Right atrium auricular region (tissue), 2 donors: ENCODE data around the gene LRBA. TPM values are rescaled to one million over a fixed set of nuclear protein-coding genes. Genes with fewer than 3 reads are reported as not detected.

ENCODE experiments used
- DNase-seq: peaks from one replicate; pipeline ENCODE4 v3.0.0-alpha.2; 2019; ENCODE audit warnings: low spot score
- H3K27ac ChIP-seq, 2 donors: fragments of 200-600 bp; sonication (generic); 1 replicate in 1 of 2; 2 replicates in 1 of 2; pipeline ENCODE4 v1.5.1; 2016 to 2019
- H3K27me3 ChIP-seq, 2 donors: fragments of 200-600 bp; sonication (generic); one replicate each; pipeline versions ENCODE4 v1.5.1 to v1.6.0; 2017 to 2019
- H3K36me3 ChIP-seq: fragments of 200-600 bp; sonication (generic); one replicate; pipeline ENCODE4 v1.5.1; 2016
- H3K4me1 ChIP-seq, 2 donors: fragments of 200-600 bp; sonication (generic); one replicate each; pipeline versions ENCODE4 v1.5.1 to v1.6.0; 2017 to 2019
- H3K4me3 ChIP-seq, 2 donors: fragments of 200-600 bp; sonication (generic); 1 replicate in 1 of 2; 2 replicates in 1 of 2; pipeline ENCODE4 v1.5.1; 2017 to 2019; ENCODE audit warnings: mild to moderate bottlenecking in 1 of 2, moderate library complexity in 1 of 2
- H3K9me3 ChIP-seq, 2 donors: fragments of 200-600 bp; sonication (generic); one replicate each; pipeline ENCODE4 v1.5.1; 2019
- CTCF ChIP-seq, 2 donors: fragments of 200-600 bp; sonication (generic); IDR thresholded peaks; one replicate each; pipeline ENCODE4 v1.5.1; 2019; ENCODE audit warnings: antibody characterized with exemption in 2 of 2
- total RNA-seq, 2 donors: library from RNA; depleted of rRNA; stranded (reverse); fragments of >200 nt; gene quantifications; one replicate each; pipeline ENCODE4 v1.1.0, GENCODE V29; 2016

LRBA gene
- total RNA-seq, 2 donors from 2014 or later = 20.8 to 37.7 TPM

- Histone ChIP-seq H3K27ac (no peak overlapping the region), H3K27me3 (no peaks in the 10 kb centered on the region), H3K4me1 (no peaks in the 10 kb centered on the region), H3K9me3 (no peaks in the 10 kb centered on the region), H3K4me3 (no peak overlapping the region), H3K36me3 (peaks cover 5% of the 10 kb centered on the region)
- no peak for DNase-seq
- TF ChIP-seq CTCF (IDR thresholded peaks at IDR 0.05) = no peak
These were observed 755.1 kb downstream of the LRBA start for GRCh38 chr4:150259861-150260567.

- Histone ChIP-seq H3K27ac (no peak overlapping the region), H3K9me3 (no peaks in the 10 kb centered on the region), H3K36me3 (no peaks in the 10 kb centered on the region), H3K4me3 (no peak overlapping the region), H3K4me1 (no peaks in the 10 kb centered on the region), H3K27me3 (no peaks in the 10 kb centered on the region)
- no peak for TF ChIP-seq CTCF (IDR thresholded peaks at IDR 0.05)
- DNase-seq = no peak
These were observed 756.5 kb downstream of the LRBA start for GRCh38 chr4:150258569-150258968.

GRCh38 chr4:150256841-150257730, 758.0 kb downstream of the LRBA start:
- H3K27ac ChIP-seq = no peak overlapping the region
- no peaks in the 10 kb centered on the region for H3K36me3 ChIP-seq

GRCh38 chr4:150256225-150256620, 758.9 kb downstream of the LRBA start:
- H3K27ac ChIP-seq = peak overlapping the region; percentile 19 to 51

More at GRCh38 chr4:150256841-150257730, 758.0 kb downstream of the LRBA start:
- Histone ChIP-seq H3K4me3 (no peak overlapping the region), H3K4me1 (no peaks in the 10 kb centered on the region), H3K9me3 (no peaks in the 10 kb centered on the region), H3K27me3 (no peaks in the 10 kb centered on the region)
- no peak for TF ChIP-seq CTCF (IDR thresholded peaks at IDR 0.05)
- no peak for DNase-seq

GRCh38 chr4:150255610-150256224, 759.4 kb downstream of the LRBA start:
- no peak for TF ChIP-seq CTCF (IDR thresholded peaks at IDR 0.05)

More at GRCh38 chr4:150256225-150256620, 758.9 kb downstream of the LRBA start:
- H3K27me3 ChIP-seq = no peaks in the 10 kb centered on the region
- H3K9me3 ChIP-seq = no peaks in the 10 kb centered on the region
- TF ChIP-seq CTCF (IDR thresholded peaks at IDR 0.05) = no peak
- no peaks in the 10 kb centered on the region for H3K4me1 ChIP-seq
- H3K36me3 ChIP-seq = no peaks in the 10 kb centered on the region
- DNase-seq = no peak
- peak overlapping the region in 1 of 2 donors; percentile 24 for H3K4me3 ChIP-seq

More at GRCh38 chr4:150255610-150256224, 759.4 kb downstream of the LRBA start:
- Histone ChIP-seq H3K36me3 (no peaks in the 10 kb centered on the region), H3K9me3 (no peaks in the 10 kb centered on the region), H3K4me1 (no peaks in the 10 kb centered on the region), H3K27me3 (no peaks in the 10 kb centered on the region), H3K27ac (peak overlapping the region; percentile 19 to 51), H3K4me3 (peak overlapping the region in 1 of 2 donors; percentile 24)
- DNase-seq = no peak
